ENCODE measurements around the gene CLRN2.

Gene CLRN2

GRCh38 chr4:17514865-17515264 lies at the start of gene CLRN2:
Gene CLRN2 (plus strand): TSS chr4:17515165. CDS start chr4:17515267, 102 bp downstream.
- DNase-seq (ENCODE audit: low spot score), result no peak

- DNase-seq (ENCODE audit: low spot score), result peak; percentile 41
Observed at GRCh38 chr4:17468619-17469221, 46.2 kb upstream of the CLRN2 start.

GRCh38 chr4:17469931-17470674 lies 44.9 kb upstream of the CLRN2 start:
- DNase-seq (ENCODE audit: low spot score), result no peak

GRCh38 chr4:17475481-17475880 lies 39.5 kb upstream of the CLRN2 start:
- DNase-seq (ENCODE audit: low spot score), result no peak

GRCh38 chr4:17476853-17477252 lies 38.1 kb upstream of the CLRN2 start:
- no peak for DNase-seq (ENCODE audit: low spot score)

- no peak for DNase-seq (ENCODE audit: low spot score)
Observed at GRCh38 chr4:17477774-17478472, 37.0 kb upstream of the CLRN2 start.

- DNase-seq (ENCODE audit: low spot score), result no peak
Observed at GRCh38 chr4:17480210-17480927, 34.6 kb upstream of the CLRN2 start.

GRCh38 chr4:17480955-17481354 lies 34.0 kb upstream of the CLRN2 start:
- DNase-seq (ENCODE audit: low spot score), result no peak

GRCh38 chr4:17482716-17483115 lies 32.2 kb upstream of the CLRN2 start:
- no peak for DNase-seq (ENCODE audit: low spot score)

- no peak for DNase-seq (ENCODE audit: low spot score)
Observed at GRCh38 chr4:17489123-17489522, 25.8 kb upstream of the CLRN2 start.

GRCh38 chr4:17489721-17490120 lies 25.2 kb upstream of the CLRN2 start:
- no peak for DNase-seq (ENCODE audit: low spot score)

- DNase-seq (ENCODE audit: low spot score), result no peak
Observed at GRCh38 chr4:17490575-17491059, 24.3 kb upstream of the CLRN2 start.

- DNase-seq (ENCODE audit: low spot score), result no peak
Observed at GRCh38 chr4:17491196-17491595, 23.8 kb upstream of the CLRN2 start.

GRCh38 chr4:17492058-17492741 lies 22.8 kb upstream of the CLRN2 start:
- no peak for DNase-seq (ENCODE audit: low spot score)

GRCh38 chr4:17492876-17493275 lies 22.1 kb upstream of the CLRN2 start:
- DNase-seq (ENCODE audit: low spot score), result no peak

- no peak for DNase-seq (ENCODE audit: low spot score)
Observed at GRCh38 chr4:17493619-17494018, 21.3 kb upstream of the CLRN2 start.

GRCh38 chr4:17494258-17495190 lies 20.4 kb upstream of the CLRN2 start:
- no peak for DNase-seq (ENCODE audit: low spot score)

GRCh38 chr4:17497890-17498523 lies 17.0 kb upstream of the CLRN2 start:
- DNase-seq (ENCODE audit: low spot score), result no peak

- DNase-seq (ENCODE audit: low spot score), result no peak
Observed at GRCh38 chr4:17500574-17500973, 14.4 kb upstream of the CLRN2 start.

GRCh38 chr4:17502756-17503155 lies 12.2 kb upstream of the CLRN2 start:
- no peak for DNase-seq (ENCODE audit: low spot score)

Data from NAMALWA (cell line).